ENCODE data around the gene LSP1.

LSP1 gene

GRCh38 chr11:1896468-1896867 is 43.6 kb downstream of the LSP1 start:
- H3K4me3 ChIP-seq (ENCODE audit: low read length): no peak overlapping the region
- no peak for DNase-seq (ENCODE audit: low read depth, low spot score)

- H3K4me3 ChIP-seq (ENCODE audit: low read length): no peak overlapping the region
- DNase-seq (ENCODE audit: low read depth, low spot score): no peak
Measured at GRCh38 chr11:1896923-1897322, 44.0 kb downstream of the LSP1 start.

- DNase-seq (ENCODE audit: low read depth, low spot score): no peak
- no peak overlapping the region for H3K4me3 ChIP-seq (ENCODE audit: low read length)
Measured at GRCh38 chr11:1899090-1899489, 46.2 kb downstream of the LSP1 start.

- no peak for DNase-seq (ENCODE audit: low read depth, low spot score)
- H3K4me3 ChIP-seq (ENCODE audit: low read length): no peak overlapping the region
Measured at GRCh38 chr11:1899686-1900085, 46.8 kb downstream of the LSP1 start.

- DNase-seq (ENCODE audit: low read depth, low spot score): no peak
- no peak overlapping the region for H3K4me3 ChIP-seq (ENCODE audit: low read length)
Measured at GRCh38 chr11:1906181-1906580, 53.3 kb downstream of the LSP1 start.

GRCh38 chr11:1906611-1907423 is 53.9 kb downstream of the LSP1 start:
- DNase-seq (ENCODE audit: low read depth, low spot score): no peak
- no peak overlapping the region for H3K4me3 ChIP-seq (ENCODE audit: low read length)

- no peak overlapping the region for H3K4me3 ChIP-seq (ENCODE audit: low read length)
- DNase-seq (ENCODE audit: low read depth, low spot score): no peak
Measured at GRCh38 chr11:1908618-1909017, 55.7 kb downstream of the LSP1 start.

GRCh38 chr11:1909524-1909923 is 56.6 kb downstream of the LSP1 start:
- no peak for DNase-seq (ENCODE audit: low read depth, low spot score)
- no peak overlapping the region for H3K4me3 ChIP-seq (ENCODE audit: low read length)

GRCh38 chr11:1912289-1912878 is 59.5 kb downstream of the LSP1 start:
- DNase-seq (ENCODE audit: low read depth, low spot score): no peak

GRCh38 chr11:1913271-1914060 is 60.6 kb downstream of the LSP1 start:
- DNase-seq (ENCODE audit: low read depth, low spot score): no peak
- H3K4me3 ChIP-seq (ENCODE audit: low read length): no peak overlapping the region

More at GRCh38 chr11:1912289-1912878, 59.5 kb downstream of the LSP1 start:
- H3K4me3 ChIP-seq (ENCODE audit: low read length): no peak overlapping the region

GRCh38 chr11:1915795-1916131 is 62.9 kb downstream of the LSP1 start:
- no peak for DNase-seq (ENCODE audit: low read depth, low spot score)
- H3K4me3 ChIP-seq (ENCODE audit: low read length): no peak overlapping the region

- no peak for DNase-seq (ENCODE audit: low read depth, low spot score)
- H3K4me3 ChIP-seq (ENCODE audit: low read length): no peak overlapping the region
Measured at GRCh38 chr11:1916132-1916985, 63.5 kb downstream of the LSP1 start.

GRCh38 chr11:1916986-1917522 is 64.2 kb downstream of the LSP1 start:
- DNase-seq (ENCODE audit: low read depth, low spot score): no peak
- no peak overlapping the region for H3K4me3 ChIP-seq (ENCODE audit: low read length)

GRCh38 chr11:1917523-1918435 is 64.9 kb downstream of the LSP1 start:
- no peak for DNase-seq (ENCODE audit: low read depth, low spot score)
- no peak overlapping the region for H3K4me3 ChIP-seq (ENCODE audit: low read length)

- H3K4me3 ChIP-seq (ENCODE audit: low read length): no peak overlapping the region
- DNase-seq (ENCODE audit: low read depth, low spot score): no peak
Measured at GRCh38 chr11:1918436-1919315, 65.8 kb downstream of the LSP1 start.

- H3K4me3 ChIP-seq (ENCODE audit: low read length): no peak within 1 kb of the TSS
- DNase-seq (ENCODE audit: low read depth, low spot score): no peak
Measured at GRCh38 chr11:1919391-1920127, 66.7 kb downstream of the LSP1 start, which contains the start of gene TNNT3. Gene TNNT3, plus strand, starts transcription at chr11:1919703. Its CDS starts 3,172 bp downstream, at chr11:1922875.
